HK-2 (cell line): ENCODE results near the gene RBMS3.
"Not testable (repeated sequence)": the region's sequence is repeated elsewhere in the genome, so short reads cannot be mapped to it uniquely, and the experiment has no call there.

Experiments used
- DNase-seq: peaks from one replicate; pipeline ENCODE4 v3.0.0-alpha.2; 2018; ENCODE audit not compliant: unreplicated experiment

Gene RBMS3

DNA sequence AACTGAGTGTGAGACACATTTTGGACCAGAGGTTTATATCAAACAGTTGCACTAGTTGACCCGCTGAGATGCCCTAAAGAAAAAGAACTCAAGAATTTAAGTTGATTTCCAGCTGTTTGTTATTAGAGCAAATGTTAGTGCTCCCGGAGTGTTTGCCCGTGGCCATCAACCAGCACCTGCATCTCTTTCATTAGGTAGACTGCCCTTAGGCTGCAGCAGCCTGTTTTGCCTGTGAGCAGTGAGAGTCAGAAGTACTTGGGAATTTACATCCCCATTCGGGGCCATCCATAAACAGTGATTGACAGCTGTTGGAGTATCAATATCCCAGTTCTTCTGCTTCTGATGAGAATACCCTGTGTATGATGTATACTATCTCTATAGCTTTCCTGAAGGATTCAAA lies 492.6 kb downstream of the RBMS3 start:
- DNase-seq, result no peak

GRCh38 chr3:29775340-29775739 lies 494.5 kb downstream of the RBMS3 start:
- no peak for DNase-seq

DNA sequence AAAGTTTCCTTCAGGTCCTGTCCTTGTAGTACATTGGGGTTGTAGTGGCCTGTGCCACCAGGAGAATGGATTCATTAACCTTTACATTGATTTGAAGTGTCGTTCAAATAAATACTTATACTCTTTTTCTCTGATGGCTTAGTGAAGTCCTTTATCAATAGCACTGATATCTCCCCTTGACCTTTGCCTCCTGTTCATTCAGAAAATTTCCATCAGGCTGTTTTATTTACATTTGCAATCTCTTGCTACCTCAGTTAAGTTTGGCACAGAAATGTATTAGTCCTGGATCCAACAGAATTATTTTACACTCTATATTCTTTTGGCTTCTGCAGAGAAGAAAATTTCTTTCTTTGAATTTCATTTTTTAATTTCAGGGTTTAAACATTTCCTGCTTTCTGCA lies 497.0 kb downstream of the RBMS3 start:
- no peak for DNase-seq

DNA sequence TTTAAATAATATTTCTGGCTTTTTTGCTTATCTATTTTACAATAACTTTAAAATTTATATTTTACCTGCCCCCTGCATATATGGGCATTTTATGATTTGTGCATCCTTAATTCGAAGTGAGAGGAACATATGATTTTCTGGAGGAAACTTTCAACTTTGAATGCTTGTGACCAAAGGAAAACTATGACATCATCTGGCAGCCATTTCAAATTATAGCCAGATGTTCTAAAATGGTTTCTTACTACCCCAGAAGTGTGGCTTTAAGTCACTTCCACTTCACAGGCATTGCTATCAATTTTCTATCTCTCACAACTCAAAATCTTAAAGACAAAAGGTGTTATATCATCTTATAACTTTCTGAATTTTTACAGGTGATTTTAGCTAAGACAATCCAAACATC lies 508.8 kb downstream of the RBMS3 start:
- no peak for DNase-seq

- no peak for DNase-seq
These were observed 515.9 kb downstream of the RBMS3 start for GRCh38 chr3:29796808-29797207.

GRCh38 chr3:29802057-29802456 lies 521.2 kb downstream of the RBMS3 start:
- no peak for DNase-seq

DNA sequence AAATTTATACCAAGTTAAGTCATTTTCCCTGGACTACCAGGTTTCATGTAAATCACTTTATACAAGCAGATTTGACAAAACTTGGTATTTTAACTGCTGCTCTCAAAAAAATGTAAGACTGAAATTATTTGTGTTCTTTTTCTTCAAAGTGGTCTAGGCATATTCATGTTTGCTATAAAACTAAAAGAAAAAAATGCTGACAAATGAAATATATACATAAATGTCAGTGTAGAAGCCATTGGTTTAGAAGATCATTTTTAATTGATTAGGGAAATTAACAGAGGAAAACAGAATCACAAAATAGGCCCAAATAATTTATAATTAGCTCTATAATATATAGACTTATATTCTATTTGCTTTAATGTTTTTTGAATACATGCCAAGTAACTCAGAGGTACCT lies 523.2 kb downstream of the RBMS3 start:
- no peak for DNase-seq

DNA sequence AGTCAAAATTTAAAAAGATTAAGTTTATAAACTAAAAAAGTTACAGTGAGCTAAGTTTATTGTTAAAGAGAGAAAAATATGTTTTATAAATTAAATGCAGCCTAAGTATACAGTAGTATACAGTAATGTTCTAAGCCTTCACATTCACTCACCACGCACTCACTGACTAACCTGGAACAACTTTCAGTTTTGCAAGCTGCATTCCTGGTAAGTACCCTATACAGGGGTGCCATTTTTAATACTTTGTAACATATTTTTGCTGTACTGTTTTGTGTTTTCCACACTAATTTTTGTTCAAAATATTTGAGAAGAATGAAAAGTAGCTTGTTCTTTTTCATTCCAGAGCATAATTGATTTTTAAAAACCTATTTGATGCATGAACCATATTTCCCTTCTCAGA lies 524.9 kb downstream of the RBMS3 start:
- no peak for DNase-seq

- not testable (repeated sequence) for DNase-seq
These were observed 527.5 kb downstream of the RBMS3 start for GRCh38 chr3:29808324-29808723.

DNA sequence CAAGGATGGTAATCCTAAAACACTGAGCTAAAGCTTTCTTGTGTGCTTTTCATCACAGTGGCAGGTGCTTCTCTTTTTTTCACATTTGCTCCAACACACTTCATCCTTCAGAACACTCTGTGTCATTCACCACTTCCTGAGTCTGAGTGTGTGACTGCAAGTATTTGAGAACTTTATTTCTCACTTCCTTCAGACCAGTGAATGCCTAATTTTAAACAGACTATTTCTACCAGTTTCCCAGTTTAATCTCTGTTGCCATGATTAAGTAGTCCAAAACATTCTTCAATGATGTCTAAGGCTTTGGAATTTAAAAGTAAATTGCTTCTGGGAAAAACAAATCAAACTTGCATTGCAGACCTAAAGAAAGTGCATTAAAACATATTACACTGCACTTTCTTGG lies 541.2 kb downstream of the RBMS3 start:
- DNase-seq, result no peak

- no peak for DNase-seq
These were observed 542.4 kb downstream of the RBMS3 start for GRCh38 chr3:29823233-29823632.

- DNase-seq, result no peak
These were observed 545.8 kb downstream of the RBMS3 start for GRCh38 chr3:29826712-29827111.

DNA sequence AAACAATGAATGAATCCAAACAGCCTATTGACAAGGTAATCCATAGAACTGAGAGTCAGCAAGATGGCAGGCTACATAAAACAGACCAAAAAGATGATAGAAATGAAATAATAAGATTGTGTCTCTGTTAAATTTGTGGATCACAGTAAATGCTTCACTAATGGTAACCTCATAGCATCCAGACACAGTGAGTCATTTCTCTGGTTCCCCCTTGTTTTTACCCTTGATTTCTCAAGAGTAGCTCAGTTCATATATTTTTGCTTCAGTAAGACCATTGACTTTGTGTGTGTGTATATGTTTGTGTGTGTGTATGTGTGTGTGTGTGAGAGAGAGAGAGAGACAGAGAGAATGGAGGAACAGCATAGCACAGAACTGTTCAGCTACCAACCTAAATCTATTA lies 546.9 kb downstream of the RBMS3 start:
- no peak for DNase-seq

DNA sequence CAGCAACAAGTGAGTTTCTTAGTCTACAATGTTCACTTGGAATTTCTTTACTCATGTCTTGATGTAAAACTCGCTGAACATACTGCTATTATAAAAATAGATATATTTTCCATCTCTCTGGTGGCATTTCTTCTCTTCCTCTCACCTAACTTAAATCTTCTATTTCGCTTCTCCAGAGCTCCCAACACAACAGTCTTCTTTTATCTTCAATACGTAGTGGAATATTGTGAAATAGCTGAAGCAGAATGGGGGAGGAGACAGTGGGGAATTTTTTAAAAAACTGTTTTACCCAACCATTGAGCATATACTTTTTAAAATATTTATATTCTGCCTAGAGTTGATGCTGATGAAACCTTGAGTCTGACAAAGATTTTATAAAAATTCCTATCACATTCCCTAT lies 548.5 kb downstream of the RBMS3 start:
- no peak for DNase-seq

- DNase-seq, result no peak
These were observed 569.8 kb downstream of the RBMS3 start for GRCh38 chr3:29850641-29851040.

GRCh38 chr3:29852767-29853166 lies 571.9 kb downstream of the RBMS3 start:
- DNase-seq, result no peak

DNA sequence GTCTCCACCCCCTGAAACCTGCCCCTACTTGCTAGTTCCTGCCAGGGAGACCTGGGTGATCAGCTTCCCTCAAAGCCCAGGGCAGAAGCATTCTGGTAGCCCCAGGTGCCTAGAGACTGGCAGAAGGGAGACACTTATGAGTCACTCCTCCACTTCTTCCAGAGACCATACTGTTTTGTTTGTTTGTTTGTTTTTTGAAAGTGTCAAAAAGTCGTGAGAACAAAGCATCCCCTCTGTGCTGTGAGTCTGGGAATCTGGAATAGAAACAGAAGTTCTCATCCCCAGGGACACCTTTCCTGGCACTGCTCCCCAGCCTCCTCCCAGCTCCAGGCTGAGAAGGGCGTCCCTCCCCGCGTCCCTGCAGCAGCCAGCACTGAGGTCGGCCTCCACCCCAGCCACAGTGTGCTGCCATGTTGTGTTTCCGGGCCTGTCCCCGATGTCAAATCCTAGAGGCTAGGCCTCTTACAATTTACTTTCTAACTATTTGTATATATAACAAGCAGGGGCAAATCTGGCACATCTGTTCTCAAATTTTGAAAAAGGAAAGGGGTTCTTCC lies 573.0 kb downstream of the RBMS3 start:
- no peak for DNase-seq

DNA sequence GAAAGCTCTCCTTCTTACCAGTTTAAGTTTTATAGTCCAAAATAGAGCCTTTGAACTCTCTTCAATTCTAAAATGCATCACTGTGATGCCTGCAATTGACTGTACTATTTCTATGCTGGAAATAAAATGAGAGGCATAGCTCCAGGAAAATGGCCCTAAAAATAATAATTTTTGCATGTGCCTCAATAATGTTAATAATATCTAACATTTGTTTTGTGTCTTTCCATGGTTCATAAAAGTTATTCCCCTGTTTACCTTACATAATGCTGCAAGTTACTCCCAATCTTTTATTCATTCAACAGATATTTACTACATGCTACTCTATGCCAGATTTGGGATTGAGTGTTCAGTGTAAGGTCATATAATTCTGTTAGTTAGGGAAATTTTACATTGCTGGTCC lies 574.0 kb downstream of the RBMS3 start:
- DNase-seq, result no peak

DNA sequence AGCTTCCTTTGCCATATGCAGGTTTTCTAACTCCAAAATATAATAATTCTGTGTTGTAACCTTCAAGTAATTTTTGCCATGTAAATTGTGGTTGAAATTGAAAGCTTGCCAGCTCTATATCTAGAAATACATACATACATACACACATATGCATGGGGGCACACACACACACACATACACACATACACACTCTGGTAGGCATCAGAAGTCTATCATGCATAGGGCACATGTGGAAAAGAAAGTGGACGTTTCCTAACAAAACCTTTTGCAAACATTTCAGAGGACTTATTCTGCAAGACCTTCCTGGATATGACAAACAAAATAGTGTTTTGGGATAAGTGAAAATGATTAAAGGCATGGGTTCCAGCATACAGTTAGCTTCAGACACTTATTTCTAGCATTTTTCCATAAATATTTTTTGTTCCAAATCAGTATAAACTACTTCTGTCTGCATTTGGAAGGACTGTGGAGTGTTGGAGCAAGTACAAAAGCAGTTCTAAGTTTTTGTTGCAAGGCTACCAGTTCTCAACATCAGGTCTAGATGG lies 578.9 kb downstream of the RBMS3 start:
- no peak for DNase-seq

GRCh38 chr3:29864809-29865208 lies 583.9 kb downstream of the RBMS3 start:
- no peak for DNase-seq

GRCh38 chr3:29868543-29869101 lies 587.8 kb downstream of the RBMS3 start:
- DNase-seq, result no peak

DNA sequence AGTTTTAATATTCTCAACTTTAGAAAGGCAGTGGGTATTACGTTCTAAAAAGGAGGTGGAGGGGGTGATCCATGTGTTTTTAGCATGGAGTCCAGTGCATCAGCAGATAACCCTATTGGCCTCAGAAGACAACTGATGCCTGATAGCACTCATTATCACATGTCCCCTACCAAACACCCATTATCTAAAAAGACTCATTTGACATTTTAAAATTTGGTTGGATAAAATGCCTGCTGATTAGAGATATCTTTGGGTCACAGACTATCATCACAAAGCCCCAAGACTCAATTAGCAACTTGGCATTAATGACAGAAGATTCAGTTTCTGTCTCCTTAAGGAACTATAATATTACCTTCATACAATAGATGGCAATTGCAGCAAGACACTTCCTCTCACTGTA lies 589.3 kb downstream of the RBMS3 start:
- DNase-seq, result no peak

GRCh38 chr3:29871087-29871486 lies 590.2 kb downstream of the RBMS3 start:
- no peak for DNase-seq

- no peak for DNase-seq
These were observed 599.9 kb downstream of the RBMS3 start for GRCh38 chr3:29880809-29881208.
